BLaER1 (cell line): ENCODE data around the gene SIAH1.
"Not testable (repeated sequence)": the region's sequence is repeated elsewhere in the genome, so short reads cannot be mapped to it uniquely, and the experiment has no call there.

ENCODE experiments used
- H3K27ac ChIP-seq: shearing (Covaris generic); formaldehyde crosslinking; 2 replicates; pipeline ENCODE4 v1.8.1; 2022
- H3K27me3 ChIP-seq: shearing (Covaris generic); formaldehyde crosslinking; 2 replicates; pipeline ENCODE4 v1.8.1; 2022
- H3K36me3 ChIP-seq: shearing (Covaris generic); formaldehyde crosslinking; 2 replicates; pipeline ENCODE4 v1.8.1; 2022
- H3K4me1 ChIP-seq: shearing (Covaris generic); formaldehyde crosslinking; 2 replicates; pipeline ENCODE4 v1.8.1; 2022
- H3K4me2 ChIP-seq: shearing (Covaris generic); formaldehyde crosslinking; 2 replicates; pipeline ENCODE4 v1.8.1; 2022
- H3K4me3 ChIP-seq: shearing (Covaris generic); formaldehyde crosslinking; 2 replicates; pipeline ENCODE4 v1.8.1; 2022
- H3K9ac ChIP-seq: shearing (Covaris generic); formaldehyde crosslinking; 2 replicates; pipeline ENCODE4 v1.8.1; 2022
- H3K9me3 ChIP-seq: shearing (Covaris generic); formaldehyde crosslinking; 2 replicates; pipeline ENCODE4 v1.8.1; 2022
- H4K20me1 ChIP-seq: shearing (Covaris generic); formaldehyde crosslinking; 2 replicates; pipeline ENCODE4 v1.8.1; 2022
- Cebpa-rat ChIP-seq: shearing (Covaris generic); IDR thresholded peaks from 2 replicates; pipeline ENCODE4 v1.8.1; 2022

Gene SIAH1

DNA sequence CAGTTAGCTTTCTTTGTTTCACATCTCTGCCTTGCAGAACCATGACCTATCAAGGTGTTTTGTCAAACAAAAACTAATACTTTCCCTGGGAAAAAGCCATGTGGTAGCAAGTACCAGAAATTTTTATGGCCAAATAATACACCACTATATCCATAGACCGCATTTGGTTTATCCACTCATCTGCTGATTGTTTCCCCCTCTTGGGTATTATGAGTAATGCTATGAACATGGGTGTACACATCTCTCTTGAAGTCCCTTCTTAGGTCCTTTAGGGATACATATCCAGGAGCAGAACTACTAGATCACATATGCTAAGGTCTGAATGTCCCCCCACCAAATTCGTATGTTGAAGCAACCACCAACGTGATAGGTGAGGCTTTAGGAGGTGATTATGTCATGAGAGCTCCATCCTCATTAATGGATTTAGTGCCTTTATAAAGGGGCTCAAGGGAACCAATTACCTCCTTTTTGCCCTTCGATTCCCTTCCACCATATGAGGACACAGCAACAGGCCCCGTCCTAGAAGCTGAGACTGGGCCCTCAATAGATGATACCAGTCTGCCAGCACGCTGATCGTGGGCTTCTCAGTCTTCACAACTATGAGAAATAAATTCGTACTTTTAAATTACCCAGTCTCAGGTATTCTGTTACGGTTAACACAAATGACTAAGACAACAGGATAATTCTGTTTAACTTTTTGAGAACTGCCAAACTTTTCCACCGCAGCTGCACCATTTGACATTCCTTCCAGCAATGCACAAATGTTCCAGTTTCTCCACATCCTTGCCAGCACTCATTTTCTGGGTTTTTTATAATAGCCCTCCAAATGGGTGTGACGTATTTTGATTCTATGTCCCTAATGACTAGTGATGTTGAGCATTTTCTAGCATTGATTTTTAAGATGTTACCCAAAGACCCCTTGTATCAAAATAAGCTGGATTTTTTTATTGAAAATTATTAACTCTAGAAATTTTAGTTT is 30.0 kb downstream of the SIAH1 start:
- H3K4me2 ChIP-seq: no peak overlapping the region
- H3K36me3 ChIP-seq: peaks cover 81% of the 10 kb centered on the region
- H3K4me1 ChIP-seq: peaks cover 32% of the 10 kb centered on the region

GRCh38 chr16:48354385-48354784 is 30.8 kb downstream of the SIAH1 start:
- peaks cover 32% of the 10 kb centered on the region for H3K4me1 ChIP-seq
- H3K4me2 ChIP-seq, H3K4me3 ChIP-seq, H3K9me3 ChIP-seq, H3K27ac ChIP-seq, H3K27me3 ChIP-seq, H3K9ac ChIP-seq: not testable (repeated sequence)
- peaks cover 81% of the 10 kb centered on the region for H3K36me3 ChIP-seq
- peaks cover 84% of the 10 kb centered on the region for H4K20me1 ChIP-seq

More for the DNA sequence above, 30.0 kb downstream of the SIAH1 start:
- no peak for TF ChIP-seq Cebpa-rat
- Histone ChIP-seq H3K27ac (no peak overlapping the region), H3K9ac (no peak overlapping the region), H3K4me3 (no peak overlapping the region), H3K27me3 (no peaks in the 10 kb centered on the region), H4K20me1 (peaks cover 91% of the 10 kb centered on the region), H3K9me3 (no peaks in the 10 kb centered on the region)

DNA sequence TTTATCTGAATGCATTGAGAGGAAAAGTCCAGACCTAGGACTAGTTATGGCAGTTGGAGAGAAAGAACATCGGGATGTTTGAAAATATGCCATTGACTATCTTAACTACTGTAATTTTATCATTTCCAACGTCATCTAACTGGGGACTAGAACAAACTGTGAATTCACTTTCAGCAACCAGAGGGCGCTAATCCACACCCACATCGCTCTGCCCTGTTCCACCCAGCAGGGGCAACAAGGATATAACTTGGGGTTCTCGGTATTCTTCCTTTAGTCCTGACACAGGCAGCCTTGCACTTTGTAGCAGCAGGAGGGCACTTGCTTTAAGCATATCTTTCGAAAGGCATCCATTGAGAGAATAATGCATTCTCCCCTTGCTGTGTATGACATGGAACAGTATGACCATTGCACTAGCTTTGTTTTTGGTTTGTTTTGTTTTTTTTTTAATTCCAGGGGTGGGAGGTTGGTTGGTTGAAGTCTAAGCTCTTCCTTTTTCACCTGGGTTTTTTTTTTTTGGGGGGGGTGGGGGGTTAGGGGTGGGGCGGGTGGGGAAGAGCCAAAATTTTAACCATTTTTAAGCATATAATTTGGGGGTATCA is 31.5 kb downstream of the SIAH1 start:
- no peak overlapping the region for H3K4me3 ChIP-seq
- H3K4me2 ChIP-seq: no peak overlapping the region
- H3K27me3 ChIP-seq: no peaks in the 10 kb centered on the region
- peaks cover 76% of the 10 kb centered on the region for H4K20me1 ChIP-seq
- peaks cover 81% of the 10 kb centered on the region for H3K36me3 ChIP-seq
- TF ChIP-seq Cebpa-rat: no peak
- H3K9ac ChIP-seq: no peak overlapping the region
- no peak overlapping the region for H3K27ac ChIP-seq
- no peaks in the 10 kb centered on the region for H3K9me3 ChIP-seq
- peaks cover 32% of the 10 kb centered on the region for H3K4me1 ChIP-seq

- no peak for TF ChIP-seq Cebpa-rat
Observed at GRCh38 chr16:48352648-48353390, 32.4 kb downstream of the SIAH1 start.

DNA sequence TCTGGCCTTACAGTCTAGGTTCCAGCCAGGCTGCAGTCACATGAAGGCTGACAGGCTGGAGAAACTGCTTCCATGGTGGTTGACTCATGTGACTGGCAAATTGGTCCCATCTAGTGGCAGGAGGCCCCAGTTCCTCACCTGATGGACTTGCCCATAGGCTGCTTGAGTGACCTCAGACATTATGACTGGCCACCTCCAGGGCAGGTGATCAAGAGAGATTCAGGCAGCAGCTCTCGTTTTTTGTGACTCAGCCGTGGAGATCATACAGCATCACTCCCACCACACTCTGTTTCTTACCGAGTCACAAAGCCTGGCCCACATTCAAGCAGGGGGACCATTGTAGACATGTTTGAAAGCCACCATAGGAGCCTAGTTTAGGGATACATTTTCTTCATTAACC is 34.5 kb downstream of the SIAH1 start:
- Histone ChIP-seq H3K27me3 (no peaks in the 10 kb centered on the region), H3K9me3 (no peaks in the 10 kb centered on the region), H3K4me3 (no peak overlapping the region), H4K20me1 (peaks cover 47% of the 10 kb centered on the region), H3K36me3 (peaks cover 86% of the 10 kb centered on the region), H3K4me2 (no peak overlapping the region), H3K9ac (no peak overlapping the region), H3K27ac (no peak overlapping the region), H3K4me1 (peaks cover 3% of the 10 kb centered on the region)
- TF ChIP-seq Cebpa-rat: no peak

More at GRCh38 chr16:48352648-48353390, 32.4 kb downstream of the SIAH1 start:
- Histone ChIP-seq H3K4me2 (no peak overlapping the region), H3K9me3 (no peaks in the 10 kb centered on the region), H3K4me3 (no peak overlapping the region), H3K9ac (no peak overlapping the region), H3K36me3 (peaks cover 80% of the 10 kb centered on the region), H3K27me3 (no peaks in the 10 kb centered on the region), H3K27ac (no peak overlapping the region), H4K20me1 (peaks cover 68% of the 10 kb centered on the region), H3K4me1 (peaks cover 24% of the 10 kb centered on the region)

DNA sequence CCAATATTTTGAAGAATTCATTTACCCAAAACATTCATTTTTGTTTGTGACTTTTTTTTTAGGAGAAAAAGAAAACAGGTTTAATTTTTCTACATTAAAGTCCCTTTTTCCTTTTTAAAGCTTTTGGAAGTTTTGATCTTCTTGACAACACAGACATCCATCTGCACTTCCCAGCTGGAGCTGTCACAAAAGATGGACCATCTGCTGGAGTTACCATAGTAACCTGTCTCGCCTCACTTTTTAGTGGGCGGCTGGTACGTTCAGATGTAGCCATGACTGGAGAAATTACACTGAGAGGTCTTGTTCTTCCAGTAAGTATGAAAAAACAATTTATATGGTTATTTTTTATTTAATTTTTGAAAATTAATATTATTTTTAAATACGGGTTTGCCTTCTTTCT is 37.2 kb downstream of the SIAH1 start:
- Histone ChIP-seq H3K9ac (no peak overlapping the region), H3K4me3 (no peak overlapping the region), H3K36me3 (peaks cover 89% of the 10 kb centered on the region), H3K27ac (no peak overlapping the region), H3K27me3 (no peaks in the 10 kb centered on the region), H3K4me1 (no peaks in the 10 kb centered on the region), H3K9me3 (no peaks in the 10 kb centered on the region), H3K4me2 (no peak overlapping the region), H4K20me1 (peaks cover 26% of the 10 kb centered on the region)
- TF ChIP-seq Cebpa-rat: no peak

- no peak overlapping the region for H3K27ac ChIP-seq
- no peaks in the 10 kb centered on the region for H3K4me1 ChIP-seq
- peaks cover 19% of the 10 kb centered on the region for H4K20me1 ChIP-seq
- no peak overlapping the region for H3K4me2 ChIP-seq
- H3K36me3 ChIP-seq: peaks cover 89% of the 10 kb centered on the region
- no peaks in the 10 kb centered on the region for H3K27me3 ChIP-seq
- no peak for TF ChIP-seq Cebpa-rat
- no peak overlapping the region for H3K9ac ChIP-seq
- H3K9me3 ChIP-seq: no peaks in the 10 kb centered on the region
- H3K4me3 ChIP-seq: no peak overlapping the region
Observed at GRCh38 chr16:48347191-48347865, 37.9 kb downstream of the SIAH1 start.

- Histone ChIP-seq H3K9me3 (no peaks in the 10 kb centered on the region), H3K36me3 (peaks cover 90% of the 10 kb centered on the region), H3K4me1 (no peaks in the 10 kb centered on the region), H3K27ac (no peak overlapping the region), H3K9ac (no peak overlapping the region), H4K20me1 (no peaks in the 10 kb centered on the region; the same call in 1 of the 2 replicates), H3K4me3 (no peak overlapping the region), H3K4me2 (no peak overlapping the region), H3K27me3 (no peaks in the 10 kb centered on the region)
- no peak for TF ChIP-seq Cebpa-rat
Observed at GRCh38 chr16:48342591-48342990, 42.6 kb downstream of the SIAH1 start.

DNA sequence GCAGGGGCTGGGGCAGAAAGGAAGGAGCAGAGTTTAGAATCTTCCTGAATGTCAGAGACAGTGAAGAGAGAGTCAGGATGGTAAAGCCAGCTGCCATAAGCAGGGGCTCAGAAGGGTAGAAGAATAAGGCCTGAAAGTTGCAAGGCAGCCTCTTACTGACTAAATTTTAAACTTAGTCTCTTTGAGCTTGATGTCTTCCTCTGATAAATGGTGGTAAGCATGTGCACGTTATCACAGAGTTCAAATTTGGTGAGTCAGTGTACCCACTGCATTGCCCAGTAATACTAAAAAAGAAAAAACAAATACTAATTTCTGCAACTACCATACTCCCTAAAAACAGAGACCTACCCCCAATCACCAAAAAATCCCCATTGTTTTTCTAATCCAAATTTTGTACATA is 45.2 kb downstream of the SIAH1 start:
- Histone ChIP-seq H3K9ac (no peak overlapping the region), H3K36me3 (peaks cover 96% of the 10 kb centered on the region)
- no peak for TF ChIP-seq Cebpa-rat

More for the DNA sequence above, 45.2 kb downstream of the SIAH1 start:
- H3K27ac ChIP-seq: no peak overlapping the region
- H4K20me1 ChIP-seq: no peaks in the 10 kb centered on the region
- H3K4me1 ChIP-seq: no peaks in the 10 kb centered on the region
- H3K4me3 ChIP-seq: no peak overlapping the region
- no peaks in the 10 kb centered on the region for H3K27me3 ChIP-seq
- H3K4me2 ChIP-seq: no peak overlapping the region
- no peaks in the 10 kb centered on the region for H3K9me3 ChIP-seq
